Cerebellar cortex (tissue), 1 donor: Measurements from ENCODE around the gene IFNK.

ENCODE experiments used
- DNase-seq: peaks from one replicate; pipeline ENCODE4 v3.0.0-alpha.2; 2015; ENCODE audit warnings: low spot score

Gene IFNK

DNA sequence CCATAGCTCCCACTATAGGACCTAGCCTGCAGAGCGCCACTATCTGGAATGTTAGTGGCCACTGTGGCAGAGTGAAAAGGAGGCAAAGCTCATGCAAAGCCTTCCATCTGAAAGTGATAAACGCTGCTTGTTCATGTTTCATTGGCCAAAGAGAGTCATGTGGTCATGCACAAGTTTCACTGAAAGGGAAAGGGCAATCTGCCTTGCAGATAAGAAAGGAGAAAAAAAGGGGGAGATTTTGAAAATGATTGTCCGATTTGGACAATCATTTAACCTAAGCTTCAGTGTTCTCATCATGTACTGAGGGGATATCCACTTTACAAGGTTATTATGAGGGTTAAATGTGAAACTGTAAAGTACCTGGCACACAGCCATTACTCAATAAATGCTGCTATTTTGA is 14.6 kb downstream of the IFNK start:
- no peak for DNase-seq

DNA sequence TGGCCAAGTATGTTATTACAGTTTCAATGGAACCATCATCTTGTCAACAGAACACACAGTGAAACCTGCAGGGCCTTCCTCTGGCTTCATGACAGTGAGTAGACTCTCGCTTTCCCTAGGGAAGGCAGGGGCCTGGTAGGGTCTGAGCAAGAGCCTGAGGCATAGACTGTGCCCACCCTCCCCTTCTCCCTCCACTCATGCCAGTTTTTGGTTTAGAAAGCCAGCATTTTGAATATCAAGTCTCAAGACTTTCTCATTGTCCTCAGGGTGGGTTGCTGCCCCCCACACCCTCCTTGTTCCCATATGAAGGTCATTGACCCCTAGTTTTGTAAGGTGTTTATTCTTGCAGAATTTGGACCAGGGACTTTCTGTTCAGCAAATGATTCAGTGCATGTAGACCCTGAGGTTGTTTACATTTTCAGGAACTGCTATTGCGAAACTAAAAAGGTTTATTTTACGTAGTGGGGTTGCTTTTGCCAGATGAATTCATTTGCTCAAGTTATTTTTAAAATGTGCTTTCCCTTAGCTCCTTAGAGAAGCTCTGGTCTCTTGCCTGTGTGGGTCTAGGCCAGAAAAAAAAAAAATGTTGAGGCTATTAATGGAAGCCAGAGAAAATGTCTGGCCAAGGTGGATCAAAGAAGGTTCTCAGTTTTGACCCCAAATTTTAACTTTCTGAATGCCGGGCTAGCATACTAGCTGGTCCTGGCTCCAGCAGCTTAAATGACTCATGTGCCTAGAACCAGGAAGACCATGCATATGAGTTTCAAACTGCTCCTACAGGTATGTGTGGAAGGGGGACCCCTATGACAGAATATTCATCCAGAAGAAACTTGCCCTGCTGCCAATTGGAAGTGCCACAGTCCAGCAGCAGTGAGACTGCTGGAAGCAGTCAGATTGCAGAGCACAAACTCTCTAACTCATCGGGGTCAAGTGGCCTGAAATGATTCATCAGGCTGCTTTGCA is 15.7 kb downstream of the IFNK start:
- DNase-seq, result no peak

DNA sequence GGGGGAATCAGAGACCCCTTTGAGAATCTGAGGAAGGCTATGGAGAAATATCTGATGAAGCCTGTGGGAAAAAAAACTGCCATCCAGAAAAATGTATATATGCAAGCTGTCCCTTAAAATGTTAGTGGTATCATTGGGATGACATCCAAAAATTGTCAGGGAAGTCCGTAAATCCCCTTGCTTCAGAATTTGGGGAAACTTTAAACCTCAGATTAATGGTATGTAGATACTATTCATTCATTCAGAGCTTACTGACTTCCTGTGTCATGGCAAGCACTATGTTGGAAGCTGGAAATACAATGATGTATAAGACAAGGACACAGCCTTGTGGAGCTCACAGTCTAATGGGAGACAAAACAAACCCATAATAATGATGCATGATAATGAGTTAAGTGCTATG is 16.4 kb downstream of the IFNK start:
- no peak for DNase-seq

DNA sequence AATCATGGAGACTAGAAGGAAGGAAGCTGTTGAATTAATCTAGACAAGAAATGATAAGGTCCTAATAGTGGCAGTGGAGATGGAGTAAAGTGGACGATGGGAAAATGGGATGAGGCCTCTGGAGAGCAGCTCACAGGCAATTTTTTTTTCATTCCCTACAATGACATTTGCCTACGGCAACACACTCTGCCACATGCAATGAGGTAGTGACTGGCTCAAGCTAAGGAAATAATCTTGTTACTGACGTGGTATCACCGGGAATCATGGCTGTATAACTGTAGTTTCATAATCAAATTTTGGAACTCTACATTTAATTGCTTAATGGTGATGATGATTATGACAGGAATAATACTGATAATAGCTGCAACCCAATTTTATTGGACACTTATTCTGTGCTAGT is 17.6 kb downstream of the IFNK start:
- DNase-seq, result no peak

DNA sequence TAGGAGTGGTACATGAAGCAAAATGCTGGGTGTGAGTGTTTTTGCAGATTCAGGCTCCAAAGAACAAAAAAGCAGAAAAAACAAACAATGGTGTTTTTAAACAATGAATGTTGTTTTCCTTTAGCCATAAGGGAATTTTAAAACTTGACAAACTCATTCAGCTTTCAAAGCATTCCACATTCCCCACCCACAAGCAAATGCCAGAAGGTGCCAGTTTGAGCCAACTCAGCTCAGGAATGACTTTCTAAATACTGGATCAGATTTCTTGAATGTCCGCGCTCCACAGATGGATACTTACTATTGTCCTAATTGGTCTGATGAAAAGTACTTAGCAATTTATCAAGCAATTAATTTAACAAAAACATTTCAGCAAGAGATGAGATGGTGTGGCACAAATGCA is 18.4 kb downstream of the IFNK start:
- DNase-seq, result no peak

DNA sequence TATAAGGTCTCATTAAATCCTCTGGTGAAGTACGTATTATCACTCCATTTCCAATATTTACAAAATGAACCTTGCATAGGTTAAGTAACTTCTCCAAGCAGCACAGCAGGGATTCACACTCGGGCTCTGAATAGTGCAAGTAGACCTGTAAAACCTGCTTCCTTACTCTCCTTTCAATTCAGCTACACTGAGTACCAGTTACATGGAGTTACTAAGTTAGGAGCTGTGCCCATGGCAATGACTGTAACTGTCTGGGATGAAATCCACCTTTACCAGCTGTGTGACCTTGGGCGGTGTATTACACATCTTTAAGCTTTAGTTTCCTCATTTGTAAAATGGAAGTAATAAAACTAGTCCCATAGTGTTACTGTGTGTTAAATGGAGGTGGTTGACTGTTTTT is 21.4 kb downstream of the IFNK start:
- no peak for DNase-seq

DNA sequence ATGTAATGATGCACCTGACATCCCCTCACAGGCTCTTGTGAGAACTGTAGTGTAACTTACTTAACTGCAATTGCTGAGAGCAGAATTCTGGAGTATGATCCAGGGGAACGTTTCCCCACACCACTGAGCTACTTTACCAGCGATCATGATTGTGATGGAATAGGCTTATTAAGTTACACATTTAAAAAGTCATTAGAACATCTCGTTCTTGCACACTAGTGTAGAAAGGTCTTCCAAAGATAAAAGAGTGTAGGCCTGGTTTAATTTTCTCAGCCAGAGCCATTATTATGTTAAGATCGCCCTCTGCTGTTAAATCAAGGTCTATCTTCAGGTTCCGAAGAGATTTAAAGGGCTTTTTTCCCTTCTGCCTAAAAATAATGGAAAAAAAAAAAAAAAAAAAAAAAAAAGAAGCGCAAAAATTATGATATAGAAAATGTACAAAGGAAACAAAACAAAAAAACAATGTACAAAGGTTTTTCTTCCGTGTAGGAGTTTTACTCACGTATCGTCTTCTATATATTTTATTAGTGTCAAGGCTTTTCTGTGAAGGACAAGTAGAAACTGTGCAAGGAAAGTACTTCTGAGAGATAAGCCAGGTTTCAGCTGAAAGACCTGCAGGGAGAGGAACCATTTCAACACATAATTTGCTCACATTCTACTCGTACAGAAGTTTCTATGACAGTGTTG is 24.1 kb downstream of the IFNK start:
- peak; percentile 73 for DNase-seq

DNA sequence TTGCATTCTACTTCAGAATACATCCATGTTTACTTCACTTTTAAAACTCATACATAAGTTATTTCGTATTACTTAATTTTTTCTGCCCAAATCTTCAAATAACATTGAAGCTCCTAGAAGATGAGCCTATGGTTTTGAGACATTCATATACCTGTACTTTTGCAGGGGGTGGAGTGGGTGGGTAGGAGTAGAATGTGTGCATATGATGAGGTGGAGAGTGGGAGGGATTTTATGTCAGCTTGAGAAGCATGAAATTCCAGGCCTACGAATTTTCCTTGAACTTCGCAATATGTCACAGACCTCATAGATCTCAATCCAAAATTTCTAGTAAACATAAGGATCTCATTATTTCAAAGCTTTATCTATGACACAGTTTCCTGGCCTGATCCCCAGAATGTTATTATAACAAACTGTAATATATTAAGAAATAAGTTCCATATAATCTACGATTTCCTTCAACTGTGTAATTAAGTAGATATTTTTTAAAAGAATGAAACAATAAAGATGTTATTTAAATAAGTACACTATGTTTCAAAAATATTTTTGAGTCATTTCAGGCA is 25.2 kb downstream of the IFNK start:
- no peak for DNase-seq

DNA sequence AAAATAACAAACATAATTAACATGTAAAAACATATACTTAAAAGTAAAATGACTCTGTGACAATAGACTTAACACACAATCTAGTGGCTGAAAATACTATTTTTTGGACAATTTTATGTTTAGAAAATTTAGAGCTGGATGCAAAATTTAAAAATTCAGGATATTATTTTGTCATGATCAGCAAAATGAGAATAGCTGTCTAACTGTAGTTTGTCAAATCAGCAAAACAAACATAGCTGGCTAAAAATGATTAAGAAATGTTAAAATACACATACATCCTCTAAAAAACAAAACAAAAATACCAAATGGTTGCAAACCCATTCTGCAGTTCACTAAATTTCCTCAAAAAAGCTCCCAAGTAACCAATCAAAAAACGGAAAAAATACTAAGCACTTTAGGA is 30.6 kb downstream of the IFNK start:
- no peak for DNase-seq

DNA sequence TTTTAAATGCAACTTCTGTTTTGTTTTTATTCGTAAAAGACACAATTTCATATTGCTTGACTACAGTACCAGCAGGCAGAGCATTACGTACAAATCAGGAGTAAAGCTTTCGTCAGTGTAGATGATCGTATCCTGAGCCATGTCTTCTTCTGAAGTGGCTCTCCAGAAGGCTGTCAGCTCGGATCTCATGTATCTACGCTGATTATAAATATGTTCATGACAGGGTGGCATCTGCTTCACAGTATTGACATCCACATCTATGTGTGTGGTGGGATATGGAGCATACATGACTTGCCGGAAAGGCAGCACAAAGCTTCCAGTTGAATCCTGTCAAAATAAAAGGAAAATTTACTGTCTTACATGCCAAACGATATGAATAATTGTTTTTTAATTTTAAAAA is 32.4 kb downstream of the IFNK start:
- DNase-seq, result no peak

DNA sequence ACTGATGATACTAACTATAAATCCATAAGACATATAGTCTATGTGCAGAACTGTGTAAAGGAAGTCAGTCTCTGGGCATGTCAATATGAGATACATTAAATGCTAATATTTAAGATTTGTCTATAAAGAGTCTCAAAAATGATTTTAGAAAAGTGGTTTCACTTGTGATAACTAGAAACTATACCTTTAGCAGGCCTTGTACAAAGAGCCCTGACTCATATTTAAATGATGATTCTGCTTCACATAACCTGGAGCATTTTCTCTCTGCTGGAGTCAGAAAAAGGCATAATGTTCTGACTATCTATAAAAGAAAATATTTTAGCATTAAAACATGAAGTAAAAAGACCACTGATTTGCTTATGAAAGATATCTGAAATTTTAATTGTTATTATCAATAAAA is 34.2 kb downstream of the IFNK start:
- no peak for DNase-seq

DNA sequence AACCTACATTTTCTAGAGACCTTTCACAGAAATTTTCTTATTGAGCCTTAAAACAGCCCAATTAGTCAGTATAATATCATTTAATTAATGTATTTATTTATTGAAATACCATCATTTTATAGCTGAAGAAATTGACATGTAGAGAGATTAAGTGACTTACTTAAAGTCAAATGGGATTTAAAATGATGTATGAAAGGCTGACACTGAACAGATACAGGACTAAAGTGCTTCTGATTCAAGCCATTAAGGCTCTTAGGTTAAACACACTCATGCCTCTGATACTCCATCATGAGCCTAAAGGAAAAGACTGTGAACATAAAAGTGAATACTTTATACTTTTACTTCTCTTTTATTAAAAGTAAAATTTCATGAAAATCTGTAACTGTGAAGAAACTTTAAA is 36.4 kb downstream of the IFNK start:
- DNase-seq, result no peak

DNA sequence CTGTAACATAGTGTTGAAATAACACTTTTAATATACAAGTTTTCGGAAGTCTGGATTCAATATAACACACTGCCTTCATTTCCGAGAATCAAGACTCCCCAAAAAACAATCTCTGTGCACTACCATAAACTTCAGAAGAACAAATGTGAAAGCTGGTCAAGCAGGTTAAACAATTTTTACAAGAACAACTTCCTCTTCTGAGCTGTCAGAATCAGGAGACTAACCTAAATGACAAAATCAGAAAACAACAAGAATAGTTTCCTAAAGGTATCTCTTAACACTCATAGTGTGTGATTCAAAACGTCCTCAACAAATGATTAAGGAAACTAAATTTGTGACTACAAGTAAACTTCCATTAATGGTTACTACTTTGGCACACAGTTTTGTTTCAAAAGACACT is 37.6 kb downstream of the IFNK start:
- DNase-seq, result no peak

DNA sequence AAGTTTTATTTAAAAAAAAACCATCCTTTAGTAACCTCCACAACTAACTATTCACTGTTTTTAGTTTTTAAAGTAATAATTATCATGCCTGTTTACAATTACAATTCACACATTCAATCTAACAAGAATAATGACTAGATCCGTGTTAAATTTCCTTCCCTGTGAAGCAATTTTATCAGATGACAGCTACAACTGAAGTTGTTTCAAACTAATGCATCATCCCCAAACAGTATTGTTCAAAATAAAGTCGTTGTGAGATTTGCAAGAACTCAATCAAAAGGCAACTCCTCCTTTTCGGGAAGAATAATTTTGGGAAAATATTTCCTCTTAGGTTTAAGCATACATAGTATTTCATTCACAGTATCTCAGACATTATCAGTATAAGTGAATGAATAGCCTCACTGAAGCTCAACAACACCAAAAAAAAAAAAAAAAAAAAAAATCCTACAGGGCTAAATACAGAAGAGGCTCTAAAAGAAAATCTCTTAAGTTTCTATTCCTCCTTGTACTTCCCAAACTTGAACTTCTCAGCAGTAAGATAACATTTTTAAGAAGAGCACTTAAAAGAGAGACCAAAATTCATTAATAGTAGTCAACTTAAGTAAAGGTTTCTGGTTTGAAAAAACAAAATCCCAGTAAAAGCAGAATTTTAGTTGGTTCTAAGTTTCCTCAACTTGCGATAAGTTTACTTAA is 39.8 kb downstream of the IFNK start:
- no peak for DNase-seq

DNA sequence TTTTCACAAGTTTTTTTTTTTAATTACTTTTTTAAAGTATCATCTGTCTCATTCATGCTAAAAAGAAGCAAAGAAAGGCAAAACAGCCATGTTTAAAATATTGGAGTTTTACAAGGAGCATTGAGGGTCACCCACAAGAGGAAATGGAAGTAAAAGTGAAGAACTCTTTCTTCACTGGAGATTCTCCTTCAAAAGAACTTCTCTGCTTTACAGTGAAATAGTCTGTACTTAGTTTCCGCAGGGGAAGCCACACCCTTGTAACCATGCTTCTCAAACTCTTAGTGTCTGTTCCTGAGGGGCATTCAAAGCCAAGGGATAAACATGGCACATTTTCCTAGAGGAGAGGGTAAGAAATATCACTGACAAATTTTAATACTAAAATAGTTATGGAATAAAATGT is 40.6 kb downstream of the IFNK start:
- DNase-seq, result no peak

DNA sequence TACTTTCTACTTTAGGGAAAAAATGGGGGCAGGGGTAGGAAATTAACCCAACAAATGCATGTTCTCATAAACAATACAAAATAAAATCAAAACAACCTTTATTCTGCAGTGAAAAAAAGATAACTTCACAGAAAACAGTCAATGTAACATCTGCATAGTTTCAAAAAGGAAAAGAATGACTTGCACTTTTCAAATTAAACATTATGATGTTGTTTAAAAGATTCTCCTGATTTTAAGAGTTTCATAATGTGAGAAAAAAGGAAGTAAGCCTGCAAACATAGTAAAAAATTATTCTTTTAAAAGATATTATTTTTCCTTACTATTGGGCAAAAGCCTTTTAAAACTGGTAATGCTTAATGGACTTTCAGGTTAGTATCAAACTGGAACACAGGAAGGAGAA is 41.6 kb downstream of the IFNK start:
- no peak for DNase-seq

DNA sequence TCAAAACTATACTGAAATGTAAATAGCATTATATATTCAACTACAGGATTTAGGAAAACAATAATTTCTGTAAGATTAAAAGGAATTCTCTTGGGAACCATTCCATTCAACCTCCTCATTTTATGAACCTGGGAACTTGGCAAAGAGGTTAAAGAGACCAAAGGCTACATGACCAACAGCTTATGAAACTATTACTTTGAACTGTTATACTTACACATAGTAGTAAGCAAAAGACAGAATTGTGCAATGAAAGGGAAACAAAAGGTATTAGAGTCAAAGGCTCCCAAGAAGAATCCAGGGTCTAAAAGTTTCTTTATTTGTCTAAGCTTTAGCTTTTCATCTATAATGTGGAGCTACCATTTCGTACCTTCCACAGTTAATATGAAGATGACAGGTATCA is 42.0 kb downstream of the IFNK start:
- no peak for DNase-seq

DNA sequence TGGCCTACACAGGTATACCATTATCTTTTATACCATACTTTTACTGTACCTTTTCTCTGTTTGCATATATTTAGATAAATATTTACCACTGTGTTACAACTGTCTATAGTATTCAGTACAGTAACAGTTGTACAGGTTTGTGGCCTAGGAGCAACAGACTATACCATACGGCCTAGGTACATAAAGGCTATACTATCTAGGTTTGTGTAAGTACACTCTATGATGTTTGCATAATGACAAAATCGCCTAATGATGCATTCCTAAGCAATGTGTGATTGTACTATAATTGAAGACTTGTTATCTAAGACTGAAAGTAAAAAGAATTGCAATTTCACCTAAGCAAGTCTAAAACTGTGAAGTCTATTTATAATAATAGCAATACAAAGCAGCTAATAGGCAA is 45.3 kb downstream of the IFNK start:
- DNase-seq, result no peak

DNA sequence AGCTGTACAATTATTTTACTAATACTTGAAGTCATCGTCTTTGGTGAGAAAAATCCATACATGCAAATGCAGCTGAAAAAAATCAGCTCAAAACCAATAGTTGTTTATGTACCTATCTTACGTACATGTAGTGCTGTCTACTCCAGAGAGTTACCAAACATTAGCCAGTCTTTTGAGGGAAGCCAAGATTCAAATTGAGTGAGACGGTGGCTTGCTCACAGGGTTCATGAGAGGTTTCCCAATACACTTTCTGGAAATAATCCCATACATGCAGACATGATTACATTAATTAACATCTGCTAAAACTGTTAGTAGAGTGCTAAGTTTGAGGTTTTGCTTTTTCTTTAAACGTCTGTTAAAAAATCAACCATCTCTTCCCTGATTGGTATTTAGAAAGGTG is 46.9 kb downstream of the IFNK start:
- DNase-seq, result no peak

DNA sequence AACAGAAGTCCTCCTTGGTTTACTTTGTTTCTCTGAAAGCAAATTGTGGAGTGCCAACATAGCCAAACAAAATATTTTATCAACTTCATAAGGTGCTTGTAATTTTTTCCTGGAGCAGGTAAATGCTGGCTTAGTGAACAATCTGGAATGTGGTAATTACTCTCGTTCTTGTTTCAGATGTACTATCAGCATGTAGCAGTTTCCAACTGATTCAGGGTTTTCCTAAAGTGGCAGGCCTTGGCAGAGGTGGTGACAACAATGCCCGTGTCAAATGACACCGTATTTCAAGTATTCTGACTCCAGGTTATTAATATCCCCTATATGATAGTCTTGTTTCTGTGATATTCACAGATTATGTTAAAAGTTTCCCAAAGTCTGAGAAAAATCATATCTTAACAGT is 48.0 kb downstream of the IFNK start:
- DNase-seq, result peak; percentile 36

DNA sequence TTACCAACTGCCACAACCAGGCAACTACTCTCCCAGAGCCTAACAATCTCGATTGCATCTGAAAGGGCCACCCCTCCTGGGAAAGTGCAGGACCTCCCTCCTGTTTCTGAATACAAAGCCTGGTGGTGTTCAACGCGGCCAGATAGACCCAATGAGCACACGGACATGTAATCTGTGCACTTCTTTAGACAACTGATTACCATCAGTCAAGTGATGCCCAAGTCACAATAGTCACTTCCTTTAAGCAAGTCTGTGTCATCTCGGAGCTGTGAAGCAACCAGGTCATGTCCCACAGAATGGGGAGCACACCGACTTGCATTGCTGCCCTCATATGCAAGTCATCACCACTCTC is 48.5 kb downstream of the IFNK start:
- DNase-seq, result peak; percentile 67

DNA sequence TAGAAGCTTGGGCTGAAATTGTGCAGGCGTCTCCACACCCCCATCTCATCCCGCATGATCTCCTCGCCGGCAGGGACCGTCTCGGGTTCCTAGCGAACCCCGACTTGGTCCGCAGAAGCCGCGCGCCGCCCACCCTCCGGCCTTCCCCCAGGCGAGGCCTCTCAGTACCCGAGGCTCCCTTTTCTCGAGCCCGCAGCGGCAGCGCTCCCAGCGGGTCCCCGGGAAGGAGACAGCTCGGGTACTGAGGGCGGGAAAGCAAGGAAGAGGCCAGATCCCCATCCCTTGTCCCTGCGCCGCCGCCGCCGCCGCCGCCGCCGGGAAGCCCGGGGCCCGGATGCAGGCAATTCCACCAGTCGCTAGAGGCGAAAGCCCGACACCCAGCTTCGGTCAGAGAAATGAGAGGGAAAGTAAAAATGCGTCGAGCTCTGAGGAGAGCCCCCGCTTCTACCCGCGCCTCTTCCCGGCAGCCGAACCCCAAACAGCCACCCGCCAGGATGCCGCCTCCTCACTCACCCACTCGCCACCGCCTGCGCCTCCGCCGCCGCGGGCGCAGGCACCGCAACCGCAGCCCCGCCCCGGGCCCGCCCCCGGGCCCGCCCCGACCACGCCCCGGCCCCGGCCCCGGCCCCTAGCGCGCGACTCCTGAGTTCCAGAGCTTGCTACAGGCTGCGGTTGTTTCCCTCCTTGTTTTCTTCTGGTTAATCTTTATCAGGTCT is 49.0 kb downstream of the IFNK start, which contains the start of gene C9orf72:
TSS of gene C9orf72 (minus strand) at position 564 of the 716 bp plus-strand sequence. CDS start 6,361 bp downstream, outside the sequence.
- DNase-seq, result no peak
